HCT116 (cell line): ENCODE results near the gene SLC35F3.

Experiments used
- CTCF ChIP-seq, 3 experiments: fragments of 200-600 bp in 1 of 3; sonication (generic) in 1 of 3; IDR thresholded peaks in 2 of 3; conservative IDR thresholded peaks in 1 of 3; 2 replicates each; pipeline ENCODE4 v1.5.1; 2012 to 2017; ENCODE audit warnings: low read depth in 2 of 3, low read length in 2 of 3, antibody characterized with exemption in 1 of 3, borderline replicate concordance in 1 of 3, control low read depth in 1 of 3, mild to moderate bottlenecking in 1 of 3, mixed read lengths in 1 of 3, mixed run types in 1 of 3, moderate library complexity in 1 of 3; ENCODE audit not compliant: insufficient read depth in 1 of 3
- EGR1 ChIP-seq: IDR thresholded peaks from 2 replicates; pipeline ENCODE4 v1.6.1; 2012; ENCODE audit warnings: low read depth
- EZH2 ChIP-seq: fragments of 200-600 bp; sonication (generic); IDR thresholded peaks from 2 replicates; pipeline ENCODE4 v1.6.1; 2017; ENCODE audit warnings: antibody characterized with exemption, mixed run types
- EZH2phosphoT487 ChIP-seq: fragments of 200-600 bp; IDR thresholded peaks from 2 replicates; pipeline ENCODE4 v1.6.1; 2018; ENCODE audit warnings: antibody characterized with exemption, borderline replicate concordance
- MAX ChIP-seq: IDR thresholded peaks from 2 replicates; pipeline ENCODE4 v1.6.1; 2012
- POLR2A ChIP-seq: IDR thresholded peaks from 2 replicates; pipeline ENCODE4 v1.7.0; 2011; ENCODE audit warnings: borderline replicate concordance; ENCODE audit not compliant: insufficient read depth, insufficient read length; ENCODE audit errors: extremely low read depth
- POLR2AphosphoS5 ChIP-seq: IDR thresholded peaks from 2 replicates; pipeline ENCODE4 v1.6.1; 2011; ENCODE audit warnings: mild to moderate bottlenecking, low read depth, low read length, moderate library complexity
- RAD21 ChIP-seq: IDR thresholded peaks from 2 replicates; pipeline ENCODE4 v1.6.1; 2012; ENCODE audit warnings: low read depth, mild to moderate bottlenecking
- REST ChIP-seq: IDR thresholded peaks from 2 replicates; pipeline ENCODE4 v1.6.1; 2012; ENCODE audit warnings: low read depth
- SIN3A ChIP-seq: IDR thresholded peaks from 2 replicates; pipeline ENCODE4 v1.6.1; 2012; ENCODE audit warnings: low read depth
- TCF7L2 ChIP-seq: IDR thresholded peaks from 2 replicates; pipeline ENCODE4 v1.7.0; 2011; ENCODE audit warnings: borderline replicate concordance, inconsistent platforms; ENCODE audit not compliant: insufficient read depth, insufficient read length; ENCODE audit errors: extremely low read depth
- YY1 ChIP-seq: IDR thresholded peaks from 2 replicates; pipeline ENCODE4 v1.6.1; 2011; ENCODE audit warnings: low read length, low read depth, moderate library complexity, mild to moderate bottlenecking; ENCODE audit not compliant: insufficient replicate concordance; ENCODE audit errors: extremely low read depth
- ZBTB33 ChIP-seq: IDR thresholded peaks from 2 replicates; pipeline ENCODE4 v1.6.1; 2011; ENCODE audit warnings: mild to moderate bottlenecking, low read length, moderate library complexity; ENCODE audit not compliant: insufficient replicate concordance; ENCODE audit errors: extremely low read depth
- ZFX ChIP-seq: fragments of 450-650 bp; IDR thresholded peaks from 2 replicates; pipeline ENCODE4 v1.6.1; 2017

- TF ChIP-seq POLR2AphosphoS5 (no peak), CTCF (IDR thresholded peaks at IDR 0.05 in 2 of 3, conservative IDR thresholded peaks at IDR 0.05 in 1 of 3; ENCODE audit: borderline replicate concordance in 1 of 3, insufficient read depth in 1 of 3, low read depth in 2 of 3, low read length in 2 of 3) (no peak), ZBTB33 (no peak), ZFX (no peak), EZH2 (no peak), POLR2A (no peak), REST (no peak), EGR1 (no peak), TCF7L2 (no peak), YY1 (no peak), SIN3A (no peak), RAD21 (no peak), MAX (no peak), EZH2phosphoT487 (no peak)
These were observed 412.0 kb downstream of the SLC35F3 start for GRCh38 chr1:234316486-234316885.
